HepG2 (cell line): ENCODE results near the gene SDC4. TPM values are rescaled to one million over a fixed set of nuclear protein-coding genes. Genes with fewer than 3 reads are reported as not detected.

Experiments
- ARID2 ChIP-seq: sonication (generic); formaldehyde crosslinking; IDR thresholded peaks from 2 replicates; pipeline ENCODE4 v1.8.1; 2022; ENCODE audit warnings: mild to moderate bottlenecking, missing genetic modification reagents, borderline replicate concordance
- CC2D1A ChIP-seq: sonication (generic); formaldehyde crosslinking; IDR thresholded peaks from 2 replicates; pipeline ENCODE4 v1.8.1; 2023; ENCODE audit warnings: mild to moderate bottlenecking, missing genetic modification reagents
- E2F2 ChIP-seq: sonication (generic); formaldehyde crosslinking; IDR thresholded peaks from 2 replicates; pipeline ENCODE4 v1.4.0; 2020; ENCODE audit warnings: missing genetic modification reagents, borderline replicate concordance
- EP300 ChIP-seq, 3 experiments: sonication (generic) in 1 of 3; formaldehyde crosslinking in 1 of 3; IDR thresholded peaks; 2 replicates each; pipeline versions ENCODE4 v1.5.1 to v1.6.1; 2011 to 2020; ENCODE audit warnings: low read depth in 2 of 3, low read length in 2 of 3, borderline replicate concordance in 1 of 3, improper control_type of control experiment in 1 of 3, mild to moderate bottlenecking in 1 of 3, missing genetic modification reagents in 1 of 3, moderate library complexity in 1 of 3
- MTA1 ChIP-seq: sonication (generic); formaldehyde crosslinking; IDR thresholded peaks from 2 replicates; pipeline ENCODE4 v1.4.0; 2020; ENCODE audit warnings: missing genetic modification reagents, mild to moderate bottlenecking, borderline replicate concordance
- NCOA2 ChIP-seq: sonication (generic); formaldehyde crosslinking; IDR thresholded peaks from 2 replicates; pipeline ENCODE4 v1.8.0; 2022; ENCODE audit warnings: inconsistent platforms
- NFATC3 ChIP-seq: sonication (generic); formaldehyde crosslinking; IDR thresholded peaks from 2 replicates; pipeline ENCODE4 v1.5.1; 2020; ENCODE audit warnings: mild to moderate bottlenecking, missing genetic modification reagents
- NKX3-1 ChIP-seq: sonication (generic); formaldehyde crosslinking; IDR thresholded peaks from 2 replicates; pipeline ENCODE4 v1.5.0; 2020; ENCODE audit warnings: missing genetic modification reagents
- NR3C1 ChIP-seq: sonication (generic); formaldehyde crosslinking; IDR thresholded peaks from 2 replicates; pipeline ENCODE4 v1.4.0; 2020; ENCODE audit warnings: missing genetic modification reagents
- PAWR ChIP-seq: sonication (generic); formaldehyde crosslinking; IDR thresholded peaks from 2 replicates; pipeline ENCODE4 v1.4.0; 2020; ENCODE audit warnings: missing genetic modification reagents, mild to moderate bottlenecking, borderline replicate concordance
- PLRG1 ChIP-seq: fragments of 450-650 bp; conservative IDR thresholded peaks from 2 replicates; pipeline ENCODE4 v1.6.1; 2016
- PRMT3 ChIP-seq: sonication (generic); formaldehyde crosslinking; IDR thresholded peaks from 2 replicates; pipeline ENCODE4 v1.8.1; 2022; ENCODE audit warnings: low read depth, mild to moderate bottlenecking, moderate library complexity, missing genetic modification reagents, borderline replicate concordance
- SCMH1 ChIP-seq: sonication (generic); formaldehyde crosslinking; IDR thresholded peaks from 2 replicates; pipeline ENCODE4 v1.9.0; 2021; ENCODE audit warnings: missing genetic modification reagents, mild to moderate bottlenecking, borderline replicate concordance
- SKI ChIP-seq: fragments of 450-650 bp; IDR thresholded peaks from one replicate; pipeline ENCODE4 v1.6.1; 2018; ENCODE audit warnings: mild to moderate bottlenecking; ENCODE audit not compliant: partially characterized antibody
- THYN1 ChIP-seq: sonication (generic); formaldehyde crosslinking; IDR thresholded peaks from 2 replicates; pipeline ENCODE4 v1.8.1; 2023; ENCODE audit warnings: low read depth, mild to moderate bottlenecking, moderate library complexity, missing genetic modification reagents, borderline replicate concordance
- ZFY ChIP-seq: sonication (generic); formaldehyde crosslinking; IDR thresholded peaks from 2 replicates; pipeline ENCODE4 v1.4.0; 2020; ENCODE audit warnings: missing genetic modification reagents
- ZGPAT ChIP-seq: IDR thresholded peaks from 2 replicates; pipeline ENCODE4 v1.6.1; 2016; ENCODE audit warnings: mild to moderate bottlenecking
- ZNF260 ChIP-seq: sonication (generic); formaldehyde crosslinking; IDR thresholded peaks from 2 replicates; pipeline ENCODE4 v1.4.0; 2020; ENCODE audit warnings: missing genetic modification reagents, low read depth, mild to moderate bottlenecking, borderline replicate concordance
- ZNF264 ChIP-seq: sonication (generic); formaldehyde crosslinking; IDR thresholded peaks from 2 replicates; pipeline ENCODE4 v1.4.0; 2020; ENCODE audit warnings: missing genetic modification reagents
- ZNF605 ChIP-seq: sonication (generic); formaldehyde crosslinking; IDR thresholded peaks from 2 replicates; pipeline ENCODE4 v1.8.0; 2022; ENCODE audit warnings: mild to moderate bottlenecking, missing genetic modification reagents
- ZNF629 ChIP-seq: sonication (generic); formaldehyde crosslinking; conservative IDR thresholded peaks from 2 replicates; pipeline ENCODE4 v1.5.0; 2020; ENCODE audit warnings: missing genetic modification reagents
- ZNF781 ChIP-seq: sonication (generic); formaldehyde crosslinking; IDR thresholded peaks from 2 replicates; pipeline ENCODE4 v1.5.1; 2020; ENCODE audit warnings: borderline replicate concordance, mild to moderate bottlenecking, missing genetic modification reagents; ENCODE audit errors: not compliant biosample characterization
- ZNF839 ChIP-seq: sonication (generic); formaldehyde crosslinking; IDR thresholded peaks from 2 replicates; pipeline ENCODE4 v1.4.0; 2020; ENCODE audit warnings: missing genetic modification reagents, mild to moderate bottlenecking, borderline replicate concordance
- ZNF850 ChIP-seq: sonication (generic); formaldehyde crosslinking; conservative IDR thresholded peaks from 2 replicates; pipeline ENCODE4 v1.9.0; 2021; ENCODE audit warnings: mild to moderate bottlenecking, missing genetic modification reagents
- ZUFSP ChIP-seq: sonication (generic); formaldehyde crosslinking; IDR thresholded peaks from 2 replicates; pipeline ENCODE4 v1.9.0; 2021; ENCODE audit warnings: missing genetic modification reagents, mild to moderate bottlenecking, borderline replicate concordance
- polyA plus RNA-seq, 8 experiments: library from polyadenylated mRNA; depleted of rRNA in 3 of 8; stranded (reverse) in 7 of 8; unstranded in 1 of 8; fragments of >200 nt; fragmentation: Illumina TruSeq in 4 of 8; extraction: Trizol in 4 of 8; gene quantifications; 2 replicates each; pipeline versions ENCODE4 v1.2.1 to v1.2.3, GENCODE V29; 2011 to 2016; ENCODE audit warnings: low read depth in 4 of 8, missing spikeins in 1 of 8, mixed read lengths in 1 of 8; ENCODE audit not compliant: insufficient read depth in 1 of 8
- total RNA-seq, 5 experiments: library from RNA; depleted of rRNA; stranded (reverse); fragments of >200 nt; fragmentation: Illumina TruSeq; extraction: Trizol; gene quantifications; 2 replicates each; pipeline ENCODE4 v1.2.3, GENCODE V29; 2016; ENCODE audit warnings: low read depth in 1 of 5

SDC4 gene
- total and polyA plus RNA-seq, 2 of the 13 experiments (the other 11 are each of a cell fraction or from before 2014, with no cell fraction given) = 49.0 to 65.1 TPM

GRCh38 chr20:45363611-45364492 is 15.6 kb upstream of the SDC4 start (continued):
- no peak for TF ChIP-seq ZNF605 (CRISPR knock-in tag)
- no peak for TF ChIP-seq NKX3-1 (CRISPR knock-in tag)
- TF ChIP-seq ARID2 (CRISPR knock-in tag) = no peak
- no peak for TF ChIP-seq SKI
- no peak for TF ChIP-seq EP300 (IDR thresholded peaks at IDR 0.05; ENCODE audit: low read depth in 2 of 2, low read length in 2 of 2)
- TF ChIP-seq EP300 (CRISPR knock-in tag; IDR thresholded peaks at IDR 0.05; ENCODE audit: borderline replicate concordance) = no peak
- no peak for TF ChIP-seq ZGPAT (CRISPR knock-in tag)
- TF ChIP-seq PRMT3 (CRISPR knock-in tag) = no peak
- no peak for TF ChIP-seq PAWR (CRISPR knock-in tag)
- no peak for TF ChIP-seq ZNF839 (CRISPR knock-in tag)
- TF ChIP-seq ZFY (CRISPR knock-in tag) = no peak
- TF ChIP-seq ZNF629 = peak; percentile 95
- TF ChIP-seq ZNF850 (CRISPR knock-in tag) = no peak
- no peak for TF ChIP-seq E2F2 (CRISPR knock-in tag)
- no peak for TF ChIP-seq ZUFSP (CRISPR knock-in tag)
- TF ChIP-seq NFATC3 (CRISPR knock-in tag) = 0 out of 2 replicates have a peak, but pooled peaks have one; percentile 31
- no peak for TF ChIP-seq SCMH1
- no peak for TF ChIP-seq NCOA2 (CRISPR knock-in tag)
- no peak for TF ChIP-seq MTA1
- TF ChIP-seq ZNF264 = 0 out of 2 replicates have a peak, but pooled peaks have one; percentile 75
- TF ChIP-seq PLRG1 = no peak
- TF ChIP-seq THYN1 (CRISPR knock-in tag) = 0 out of 2 replicates have a peak, but pooled peaks have one; percentile 60
- peak; percentile 92 for TF ChIP-seq CC2D1A (CRISPR knock-in tag)
- no peak for TF ChIP-seq ZNF260 (CRISPR knock-in tag)
- TF ChIP-seq ZNF781 (CRISPR knock-in tag) = peak; percentile 28
- TF ChIP-seq NR3C1 (CRISPR knock-in tag) = no peak
